Esophagus mucosa (tissue), 1 donor: ENCODE measurements around the gene ERC2. TPM values are rescaled to one million over a fixed set of nuclear protein-coding genes. Genes with fewer than 3 reads are reported as not detected.
"Not testable (repeated sequence)": the region's sequence is repeated elsewhere in the genome, so short reads cannot be mapped to it uniquely, and the experiment has no call there.

Experiments
- ATAC-seq: fragments of 200-7000 bp; cut with Tn5 transposase; one replicate; pipeline ENCODE4 v1.9.1; 2020
- total RNA-seq: library from RNA; stranded (reverse); gene quantifications from one replicate; pipeline ENCODE4 v1.2.4, GENCODE V29; 2023
- donor health status: DM: yes; HTN: yes; CAD: no.

ERC2 gene
- total RNA-seq, 1 donor from 2014 or later: 0.48 TPM

- ATAC-seq: no peak
These were observed 164.2 kb downstream of the ERC2 start for GRCh38 chr3:56304069-56304468.

- no peak for ATAC-seq
These were observed 164.8 kb downstream of the ERC2 start for GRCh38 chr3:56303487-56303886.

GRCh38 chr3:56302417-56302816 is 165.8 kb downstream of the ERC2 start:
- ATAC-seq: no peak

GRCh38 chr3:56297281-56297840 is 170.9 kb downstream of the ERC2 start:
- no peak for ATAC-seq

- no peak for ATAC-seq
These were observed 171.9 kb downstream of the ERC2 start for GRCh38 chr3:56296361-56296760.

GRCh38 chr3:56295161-56295560 is 173.1 kb downstream of the ERC2 start:
- ATAC-seq: no peak

- ATAC-seq: no peak
These were observed 174.0 kb downstream of the ERC2 start for GRCh38 chr3:56294286-56294685.

- no peak for ATAC-seq
These were observed 176.3 kb downstream of the ERC2 start for GRCh38 chr3:56291953-56292352.

- ATAC-seq: peak; percentile 33
These were observed 177.0 kb downstream of the ERC2 start for GRCh38 chr3:56291244-56291680.

GRCh38 chr3:56290374-56290773 is 177.9 kb downstream of the ERC2 start:
- ATAC-seq: no peak

GRCh38 chr3:56288258-56288657 is 180.0 kb downstream of the ERC2 start:
- no peak for ATAC-seq

GRCh38 chr3:56282341-56282740 is 185.9 kb downstream of the ERC2 start:
- no peak for ATAC-seq

- no peak for ATAC-seq
These were observed 191.0 kb downstream of the ERC2 start for GRCh38 chr3:56277236-56277635.

GRCh38 chr3:56275120-56275519 is 193.1 kb downstream of the ERC2 start:
- ATAC-seq: no peak

GRCh38 chr3:56269755-56270535 is 198.3 kb downstream of the ERC2 start:
- no peak for ATAC-seq

- ATAC-seq: no peak
These were observed 199.5 kb downstream of the ERC2 start for GRCh38 chr3:56268616-56269383.

GRCh38 chr3:56261852-56262251 is 206.4 kb downstream of the ERC2 start:
- not testable (repeated sequence) for ATAC-seq

GRCh38 chr3:56260262-56260661 is 208.0 kb downstream of the ERC2 start:
- no peak for ATAC-seq

- ATAC-seq: no peak
These were observed 210.4 kb downstream of the ERC2 start for GRCh38 chr3:56257826-56258225.

- no peak for ATAC-seq
These were observed 213.4 kb downstream of the ERC2 start for GRCh38 chr3:56254835-56255234.

GRCh38 chr3:56253941-56254665 is 214.2 kb downstream of the ERC2 start:
- ATAC-seq: peak; percentile 28

- ATAC-seq: no peak
These were observed 216.8 kb downstream of the ERC2 start for GRCh38 chr3:56251343-56251945.
